ENCODE results near the gene MISP.

The MISP gene

DNA sequence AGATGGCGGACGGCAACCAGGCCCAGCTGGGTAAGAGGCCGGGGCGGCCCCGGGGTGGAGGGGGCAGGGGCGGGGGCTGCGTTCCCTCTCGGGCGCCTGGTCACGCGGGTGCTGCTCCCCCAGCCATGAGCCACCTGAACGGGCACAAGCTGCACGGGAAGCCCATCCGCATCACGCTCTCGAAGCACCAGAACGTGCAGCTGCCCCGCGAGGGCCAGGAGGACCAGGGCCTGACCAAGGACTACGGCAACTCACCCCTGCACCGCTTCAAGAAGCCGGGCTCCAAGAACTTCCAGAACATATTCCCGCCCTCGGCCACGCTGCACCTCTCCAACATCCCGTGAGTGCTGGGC, 57.5 kb downstream of the MISP start:
- no peak for DNase-seq (ENCODE audit: low read depth)

DNA sequence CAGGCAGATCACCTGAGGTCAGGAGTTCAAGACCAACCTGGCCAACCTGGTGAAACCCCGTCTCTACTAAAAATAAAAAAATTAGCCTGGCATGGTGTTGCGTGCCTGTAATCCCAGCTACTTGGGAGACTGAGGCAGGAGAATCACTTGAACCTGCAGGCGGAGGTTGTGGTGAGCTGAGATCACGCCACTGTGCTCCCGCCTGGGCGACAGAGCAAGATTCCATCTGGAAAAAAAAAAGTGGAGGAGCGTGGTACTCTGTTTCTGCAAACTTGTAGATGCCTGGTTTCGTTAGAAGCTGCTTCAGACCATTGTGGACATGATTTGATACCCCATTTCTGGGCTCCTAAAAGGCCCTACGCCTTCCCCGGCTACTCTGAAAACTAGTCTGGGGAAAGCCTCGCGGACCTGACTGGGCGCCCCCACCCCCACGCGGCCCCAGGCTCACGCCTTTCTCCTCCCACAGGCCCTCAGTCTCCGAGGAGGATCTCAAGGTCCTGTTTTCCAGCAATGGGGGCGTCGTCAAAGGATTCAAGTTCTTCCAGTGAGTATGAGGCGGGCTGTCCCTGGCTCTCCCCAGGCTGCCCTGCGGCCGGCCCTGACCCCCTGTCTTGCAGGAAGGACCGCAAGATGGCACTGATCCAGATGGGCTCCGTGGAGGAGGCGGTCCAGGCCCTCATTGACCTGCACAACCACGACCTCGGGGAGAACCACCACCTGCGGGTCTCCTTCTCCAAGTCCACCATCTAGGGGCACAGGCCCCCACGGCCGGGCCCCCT, 59.4 kb downstream of the MISP start:
- no peak for DNase-seq (ENCODE audit: low read depth)

DNA sequence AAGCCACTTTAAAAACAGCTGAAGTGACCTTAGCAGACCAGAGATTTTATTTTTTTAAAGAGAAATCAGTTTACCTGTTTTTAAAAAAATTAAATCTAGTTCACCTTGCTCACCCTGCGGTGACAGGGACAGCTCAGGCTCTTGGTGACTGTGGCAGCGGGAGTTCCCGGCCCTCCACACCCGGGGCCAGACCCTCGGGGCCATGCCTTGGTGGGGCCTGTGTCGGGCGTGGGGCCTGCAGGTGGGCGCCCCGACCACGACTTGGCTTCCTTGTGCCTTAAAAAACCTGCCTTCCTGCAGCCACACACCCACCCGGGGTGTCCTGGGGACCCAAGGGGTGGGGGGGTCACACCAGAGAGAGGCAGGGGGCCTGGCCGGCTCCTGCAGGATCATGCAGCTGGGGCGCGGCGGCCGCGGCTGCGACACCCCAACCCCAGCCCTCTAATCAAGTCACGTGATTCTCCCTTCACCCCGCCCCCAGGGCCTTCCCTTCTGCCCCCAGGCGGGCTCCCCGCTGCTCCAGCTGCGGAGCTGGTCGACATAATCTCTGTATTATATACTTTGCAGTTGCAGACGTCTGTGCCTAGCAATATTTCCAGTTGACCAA, 60.1 kb downstream of the MISP start:
- DNase-seq (ENCODE audit: low read depth) = no peak

DNA sequence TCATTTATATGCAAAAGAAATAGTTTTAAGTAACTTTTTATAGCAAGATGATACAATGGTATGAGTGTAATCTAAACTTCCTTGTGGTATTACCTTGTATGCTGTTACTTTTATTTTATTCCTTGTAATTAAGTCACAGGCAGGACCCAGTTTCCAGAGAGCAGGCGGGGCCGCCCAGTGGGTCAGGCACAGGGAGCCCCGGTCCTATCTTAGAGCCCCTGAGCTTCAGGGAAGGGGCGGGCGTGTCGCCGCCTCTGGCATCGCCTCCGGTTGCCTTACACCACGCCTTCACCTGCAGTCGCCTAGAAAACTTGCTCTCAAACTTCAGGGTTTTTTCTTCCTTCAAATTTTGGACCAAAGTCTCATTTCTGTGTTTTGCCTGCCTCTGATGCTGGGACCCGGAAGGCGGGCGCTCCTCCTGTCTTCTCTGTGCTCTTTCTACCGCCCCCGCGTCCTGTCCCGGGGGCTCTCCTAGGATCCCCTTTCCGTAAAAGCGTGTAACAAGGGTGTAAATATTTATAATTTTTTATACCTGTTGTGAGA, 60.7 kb downstream of the MISP start:
- DNase-seq (ENCODE audit: low read depth) = no peak

DNA sequence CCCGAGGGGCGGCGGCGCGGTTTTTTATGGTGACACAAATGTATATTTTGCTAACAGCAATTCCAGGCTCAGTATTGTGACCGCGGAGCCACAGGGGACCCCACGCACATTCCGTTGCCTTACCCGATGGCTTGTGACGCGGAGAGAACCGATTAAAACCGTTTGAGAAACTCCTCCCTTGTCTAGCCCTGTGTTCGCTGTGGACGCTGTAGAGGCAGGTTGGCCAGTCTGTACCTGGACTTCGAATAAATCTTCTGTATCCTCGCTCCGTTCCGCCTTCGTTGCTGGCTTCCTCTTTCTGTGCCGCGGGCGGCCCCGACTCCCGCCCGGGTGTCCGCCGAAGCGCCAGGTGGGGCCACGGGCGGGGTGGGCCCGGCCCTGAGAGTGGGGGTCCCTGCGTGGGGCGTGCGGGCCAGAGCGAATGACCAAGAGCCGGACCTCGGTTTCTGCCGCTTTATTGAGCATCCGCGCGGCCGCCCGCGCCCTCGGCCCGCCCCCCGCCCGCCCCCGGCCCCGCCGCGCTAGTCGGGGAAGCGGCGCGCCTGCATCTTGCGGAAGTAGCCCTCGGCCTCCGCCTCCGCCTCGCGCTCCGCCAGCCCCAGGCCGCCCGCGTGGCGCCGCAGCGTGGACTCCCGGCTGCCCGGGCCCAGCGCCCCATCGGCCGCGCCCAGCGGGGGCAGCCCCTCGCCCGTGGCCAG, 61.3 kb downstream of the MISP start:
- no peak for DNase-seq (ENCODE audit: low read depth)

DNA sequence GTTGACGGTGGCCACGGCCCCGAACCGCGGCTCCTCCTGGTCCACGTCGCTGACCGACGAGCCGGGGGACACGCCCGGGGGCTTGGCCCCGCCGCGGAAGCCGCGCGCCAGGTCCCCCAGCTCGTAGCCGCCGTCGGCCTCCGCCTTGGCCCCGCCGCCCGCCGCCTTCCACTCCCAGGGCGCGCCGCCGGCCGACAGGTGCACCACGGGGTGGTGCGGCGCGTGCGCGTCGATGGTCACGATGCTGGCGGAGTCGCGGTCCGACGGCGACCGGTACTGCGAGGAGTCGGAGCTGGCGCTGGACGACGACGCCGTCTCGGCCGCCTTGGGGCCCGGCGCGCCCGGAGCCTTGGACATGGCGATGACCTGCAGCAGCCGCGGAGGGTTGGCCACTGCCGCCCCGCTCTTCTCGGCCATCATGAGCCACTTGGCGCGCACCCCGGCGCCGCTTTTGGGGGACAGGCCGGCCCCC, 61.9 kb downstream of the MISP start:
- DNase-seq (ENCODE audit: low read depth) = no peak

DNA sequence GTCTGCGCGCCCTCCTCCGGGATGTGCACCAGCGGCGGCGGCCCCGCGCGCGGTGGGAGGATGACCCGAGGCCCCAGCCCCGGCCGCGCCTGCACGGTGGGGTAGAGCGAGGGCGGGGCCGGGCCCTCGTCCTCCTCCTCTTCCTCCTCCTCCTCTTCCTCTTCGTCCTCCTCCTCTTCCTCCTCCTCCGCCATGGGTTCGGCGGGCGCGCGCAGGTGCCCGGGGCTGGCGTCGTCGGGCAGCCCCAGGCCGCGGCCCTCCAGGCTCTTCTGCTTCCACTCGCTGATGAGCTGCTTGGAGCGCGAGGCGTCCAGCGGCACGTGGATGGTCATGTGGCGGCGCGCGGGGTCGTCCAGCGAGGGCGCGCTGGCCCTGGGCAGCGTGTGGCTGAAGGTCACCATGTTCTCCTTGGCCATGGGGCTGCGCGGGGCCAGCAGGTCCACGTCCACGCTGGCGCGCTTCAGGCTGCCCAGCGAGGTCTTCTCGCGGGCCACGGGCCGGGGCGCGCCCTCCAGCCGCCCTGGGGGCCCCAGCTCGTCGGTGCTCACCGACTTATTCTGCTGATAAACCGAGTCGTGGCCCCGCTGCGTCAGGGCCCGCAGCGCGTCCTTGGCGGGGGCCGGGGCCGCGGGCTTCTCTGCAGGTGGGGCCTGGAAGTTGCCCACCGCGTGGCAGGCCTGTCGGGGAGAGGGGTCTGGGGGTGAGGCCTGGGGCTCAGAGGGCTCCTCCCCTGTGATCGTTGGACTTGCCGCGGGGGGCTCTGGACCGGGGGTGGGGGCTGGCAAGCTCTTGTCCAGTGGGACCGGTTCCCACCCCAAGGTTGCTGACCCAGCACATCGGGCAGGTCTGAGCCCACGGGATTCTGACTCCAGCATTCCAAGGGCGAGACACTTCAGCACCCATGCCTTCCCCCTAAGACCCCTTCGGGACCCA, 62.6 kb downstream of the MISP start:
- DNase-seq (ENCODE audit: low read depth) = no peak

All from EH (cell line).